ENCODE data around the gene NFKBIB.

Gene NFKBIB

DNA sequence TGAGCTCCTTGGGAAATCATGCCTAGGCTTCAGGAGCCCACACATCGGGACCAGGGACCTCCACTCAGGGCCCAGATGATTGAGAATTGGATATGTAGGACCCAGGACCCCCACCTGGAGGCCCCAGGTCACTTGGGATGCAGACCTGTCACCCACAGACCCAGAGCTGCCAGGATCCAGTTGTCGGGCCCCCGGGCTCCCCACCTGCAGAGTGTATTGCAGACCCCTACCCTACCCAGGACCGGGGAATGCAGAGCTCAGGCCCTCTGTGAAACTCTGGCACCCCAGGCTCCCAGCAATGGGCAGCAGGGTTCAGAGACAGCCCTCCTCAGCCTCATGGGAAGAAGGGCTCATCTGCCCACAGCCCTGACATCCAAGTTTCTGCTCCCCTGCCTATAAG is 5.9 kb downstream of the NFKBIB start:
- DNase-seq: no peak

DNA sequence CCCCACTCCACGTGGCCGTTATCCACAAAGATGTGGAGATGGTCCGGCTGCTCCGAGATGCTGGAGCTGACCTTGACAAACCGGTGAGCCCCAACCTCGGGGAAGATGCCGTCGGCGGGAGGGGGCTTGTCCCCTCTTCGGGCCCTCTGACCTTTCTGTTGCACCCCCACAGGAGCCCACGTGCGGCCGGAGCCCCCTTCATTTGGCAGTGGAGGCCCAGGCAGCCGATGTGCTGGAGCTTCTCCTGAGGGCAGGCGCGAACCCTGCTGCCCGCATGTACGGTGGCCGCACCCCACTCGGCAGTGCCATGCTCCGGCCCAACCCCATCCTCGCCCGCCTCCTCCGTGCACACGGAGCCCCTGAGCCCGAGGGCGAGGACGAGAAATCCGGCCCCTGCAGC is 7.5 kb downstream of the NFKBIB start:
- DNase-seq: no peak

DNA sequence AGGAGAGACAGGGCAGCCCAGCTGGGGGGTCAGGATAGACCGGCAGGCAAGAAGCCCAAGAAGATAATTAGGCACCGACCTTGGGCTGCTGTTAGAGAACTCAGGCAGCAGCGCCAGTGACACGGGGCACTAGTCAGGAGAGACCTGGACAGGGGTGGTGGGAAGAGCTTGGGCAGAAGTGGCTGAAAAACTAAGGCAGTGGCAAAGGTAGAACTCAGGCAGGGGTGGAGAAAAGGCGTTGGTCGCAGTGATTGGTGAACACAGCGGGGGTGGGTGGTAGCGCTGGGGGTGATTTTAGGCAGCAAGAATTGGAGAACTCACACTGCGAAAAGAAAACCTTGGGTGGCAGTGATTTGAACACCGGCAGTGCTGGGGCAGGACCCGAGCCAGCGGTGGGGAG is 7.9 kb downstream of the NFKBIB start:
- DNase-seq: no peak

DNA sequence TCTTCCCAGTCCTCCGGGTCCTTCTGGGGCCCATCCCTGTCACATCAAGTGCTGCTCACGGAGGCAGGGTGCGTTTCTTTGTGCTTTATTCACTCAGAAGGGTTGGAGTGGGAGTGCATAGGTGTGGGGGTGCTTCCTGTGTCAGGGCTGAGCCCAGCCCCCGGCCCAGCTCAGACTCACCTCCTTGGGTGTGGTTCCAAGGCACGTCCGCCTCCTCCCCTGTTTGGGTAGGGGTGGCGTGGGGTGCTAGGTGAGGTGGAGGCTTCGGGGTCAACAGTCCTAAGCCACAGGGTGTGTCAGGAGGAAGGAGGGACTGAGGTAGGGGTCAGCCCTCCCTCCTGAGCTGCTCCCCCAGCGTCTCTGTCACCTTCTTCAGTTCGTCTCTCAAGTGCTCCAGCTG is 9.1 kb downstream of the NFKBIB start:
- DNase-seq: no peak

DNA sequence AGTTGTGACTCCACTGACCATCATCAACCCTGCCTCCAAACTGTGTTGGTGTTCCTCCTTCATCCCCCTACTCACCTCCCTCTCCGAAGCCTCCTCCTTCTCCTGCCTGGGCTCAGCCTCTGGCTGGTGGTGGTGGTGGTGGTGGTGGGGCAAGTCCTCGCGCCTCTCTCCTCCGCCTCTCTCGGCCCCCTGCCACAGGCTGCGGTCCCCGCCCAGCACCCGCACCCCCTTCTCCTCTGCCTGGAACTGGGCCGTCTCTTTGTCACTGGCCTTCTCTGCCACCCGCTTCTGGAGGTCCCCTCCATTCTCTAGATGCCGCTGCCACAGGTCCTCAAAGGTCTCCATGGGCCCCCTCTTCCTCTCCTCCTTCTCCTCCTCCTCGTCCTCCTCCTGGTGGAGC is 10.7 kb downstream of the NFKBIB start:
- no peak for DNase-seq

DNA sequence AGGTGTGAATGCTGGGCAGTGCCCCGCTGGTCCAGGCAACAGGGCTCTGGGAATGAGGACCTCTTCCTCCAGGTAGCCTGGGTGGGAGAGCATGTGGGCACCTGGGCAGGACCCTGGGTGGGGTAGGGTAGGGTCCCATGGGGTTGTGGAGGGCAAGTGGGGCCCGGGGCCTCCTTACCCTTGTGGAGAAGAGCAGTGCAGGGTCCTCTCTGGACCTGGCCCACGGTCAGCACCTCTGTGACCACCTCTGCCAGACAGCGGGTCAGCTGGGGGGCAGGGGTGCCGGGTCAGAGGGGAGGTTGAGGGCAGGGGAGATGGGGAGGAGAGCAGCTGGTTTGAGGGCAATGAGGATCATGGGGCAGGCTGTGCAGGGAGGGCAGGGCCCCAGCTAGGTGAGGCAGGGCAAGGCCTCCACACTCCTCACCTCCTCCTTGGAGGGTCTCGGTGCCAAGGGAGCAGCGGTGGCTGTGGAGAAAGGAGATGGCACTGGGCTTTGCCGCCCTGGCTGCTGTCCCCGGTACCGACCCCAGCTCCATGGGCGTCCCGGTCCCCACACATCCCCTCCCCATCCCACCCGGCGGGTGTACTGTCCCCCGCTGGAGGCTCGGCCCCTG is 11.7 kb downstream of the NFKBIB start:
- DNase-seq: no peak

DNA sequence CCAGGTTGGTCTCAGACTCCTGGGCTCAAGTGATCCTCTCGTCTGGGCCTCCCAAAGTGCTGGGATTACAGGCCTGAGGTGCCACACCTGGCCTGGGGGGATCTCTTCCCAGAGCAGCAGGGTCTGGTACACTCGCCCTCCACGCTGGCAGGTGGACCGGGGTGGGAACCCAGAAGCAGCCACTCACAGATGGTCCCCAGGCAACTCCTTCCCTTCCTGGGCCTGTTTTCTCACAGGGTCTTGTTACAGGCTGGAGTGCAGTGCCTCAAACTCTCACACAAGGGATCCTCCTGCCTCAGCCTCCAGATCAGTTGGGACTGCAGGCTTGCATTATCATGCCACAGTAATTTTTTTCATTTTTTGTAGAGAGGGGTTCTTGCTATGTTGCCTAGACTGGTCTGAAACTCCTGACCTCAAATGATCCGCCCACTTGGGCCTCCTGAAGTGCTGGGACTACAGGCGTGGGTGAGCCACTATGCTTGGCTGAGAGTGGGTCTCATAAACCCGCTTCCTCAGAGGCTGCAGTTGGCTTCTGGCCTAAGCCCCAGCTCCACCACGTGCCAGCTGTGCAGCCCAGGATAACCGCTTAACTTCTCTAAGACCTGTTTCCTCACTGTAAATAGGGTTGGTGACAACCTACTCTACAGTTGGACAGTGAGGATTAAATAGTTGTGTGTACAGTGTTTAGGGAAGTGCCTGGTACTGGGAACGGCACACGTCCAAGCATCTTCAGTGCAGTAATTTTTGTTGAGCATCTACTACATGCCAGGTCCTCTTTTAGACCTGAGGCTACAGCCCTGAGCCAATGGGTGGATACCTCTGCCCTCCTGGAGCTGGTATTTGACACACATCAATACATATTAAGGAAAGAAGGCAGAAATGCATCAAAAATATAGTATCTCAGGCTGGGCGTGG is 13.1 kb downstream of the NFKBIB start:
- no peak for DNase-seq

DNA sequence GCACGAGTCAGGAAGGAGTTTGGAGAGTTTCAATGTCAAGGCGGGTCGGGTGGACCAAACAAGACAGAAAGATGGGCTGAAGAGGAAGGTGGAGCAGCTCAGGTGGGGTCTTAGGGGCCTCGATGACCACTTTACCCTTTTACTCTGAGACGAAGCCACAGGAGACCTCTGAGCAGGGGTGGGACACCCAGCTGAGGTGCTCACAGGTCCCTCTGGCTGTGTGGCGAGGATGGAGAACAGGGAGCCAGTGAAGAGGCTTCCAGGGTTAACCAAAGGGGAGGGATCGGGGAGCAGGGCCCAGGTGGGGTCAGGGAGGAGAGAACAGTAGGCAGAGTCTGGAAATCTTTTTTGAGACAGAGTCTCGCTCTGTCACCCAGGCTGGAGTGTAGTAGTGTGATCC is 14.2 kb downstream of the NFKBIB start:
- DNase-seq: no peak

DNA sequence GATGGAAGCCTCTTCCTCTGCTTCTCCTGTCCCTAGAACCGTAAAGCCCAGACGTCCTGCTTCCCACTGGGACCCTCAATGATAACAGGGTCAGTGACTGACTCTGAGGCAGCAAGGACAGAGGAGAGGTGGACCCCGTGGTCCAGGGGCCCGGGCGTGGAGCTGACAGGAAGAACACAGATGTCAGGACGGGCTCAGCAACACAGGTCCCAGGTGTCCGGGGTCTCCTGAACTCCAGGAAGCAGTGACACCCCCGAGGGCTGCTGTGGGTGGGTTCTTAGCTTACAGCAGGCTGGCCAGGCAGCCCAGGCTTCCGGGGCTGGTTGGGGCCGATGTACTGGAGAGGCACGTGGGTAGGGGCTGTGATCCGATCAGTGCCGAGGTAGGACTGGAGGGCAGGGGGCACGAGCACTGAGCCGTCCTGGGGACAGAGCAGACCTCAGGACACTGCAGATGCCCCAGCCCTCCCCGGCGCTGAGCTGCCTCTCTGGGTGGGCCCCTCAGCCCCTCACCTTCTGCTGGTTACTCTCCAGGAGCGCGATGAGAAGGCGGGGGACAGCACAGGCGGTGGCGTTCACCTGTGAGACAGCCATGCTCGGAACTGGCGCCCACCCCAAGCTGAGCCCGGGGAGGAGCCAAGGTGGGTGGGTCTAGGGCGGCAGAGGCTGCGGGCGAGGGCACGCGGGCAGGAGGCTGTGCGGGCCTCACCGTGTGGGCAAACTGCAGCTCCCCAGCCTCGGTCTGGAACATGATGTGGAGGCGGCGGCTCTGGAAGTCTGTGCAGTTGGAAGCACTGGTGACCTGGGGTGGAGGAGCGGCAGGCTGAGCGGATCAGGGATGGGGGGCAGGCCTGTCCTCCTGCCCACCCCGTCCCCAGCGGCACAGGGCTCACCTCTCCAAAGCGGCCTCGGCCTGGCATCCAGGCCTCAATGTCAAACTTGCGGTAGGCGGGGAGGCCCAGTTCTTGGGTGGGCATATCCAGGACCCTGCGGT is 15.9 kb downstream of the NFKBIB start:
- DNase-seq: no peak

DNA sequence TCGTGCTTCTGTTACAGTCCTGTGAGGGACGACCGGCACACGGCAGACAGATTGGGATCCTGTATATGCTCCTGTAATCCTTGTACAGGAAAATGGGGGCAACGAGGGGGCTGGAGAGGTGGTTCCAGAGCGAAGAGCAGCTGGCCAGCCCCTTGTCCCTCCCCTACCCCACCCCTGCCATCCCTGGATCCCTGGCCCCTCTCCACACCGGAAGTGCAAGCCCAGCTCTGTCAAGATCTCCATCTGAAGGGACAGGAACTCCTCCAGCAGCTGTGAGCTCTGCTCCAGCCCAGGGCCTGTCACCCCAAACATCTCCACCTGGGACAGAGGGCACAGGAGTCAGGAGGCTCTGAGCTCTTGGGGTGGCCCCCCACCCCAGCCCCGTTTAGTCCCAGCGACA is 17.7 kb downstream of the NFKBIB start:
- no peak for DNase-seq

DNA sequence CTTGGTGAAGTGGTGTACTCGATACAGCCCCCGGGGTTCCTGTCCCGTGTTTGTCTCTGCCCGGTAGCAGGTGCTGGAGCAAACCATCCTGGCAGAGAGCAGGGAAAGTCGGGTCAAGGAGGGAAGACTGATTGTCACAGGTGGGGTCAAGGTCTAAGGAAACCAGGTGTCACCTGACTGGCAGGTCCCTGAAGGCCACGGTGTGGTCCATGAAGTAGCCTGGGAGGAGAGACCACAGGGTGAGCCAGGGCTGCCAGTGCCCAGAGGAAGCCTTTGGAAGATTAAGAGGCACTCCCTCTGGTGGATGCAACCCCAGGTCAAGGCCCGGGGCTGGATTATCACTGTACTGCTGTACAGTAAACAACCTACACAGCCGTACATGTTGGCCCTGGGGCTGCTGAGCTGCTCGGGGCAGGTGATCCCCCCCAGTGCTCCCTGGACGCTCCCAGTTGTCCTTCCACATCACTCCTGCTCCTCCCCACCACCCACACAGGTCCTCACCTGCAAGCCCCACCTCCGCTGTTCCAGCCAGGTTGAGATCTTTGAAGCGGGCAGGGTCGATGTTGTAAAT is 18.2 kb downstream of the NFKBIB start:
- DNase-seq: no peak

DNA sequence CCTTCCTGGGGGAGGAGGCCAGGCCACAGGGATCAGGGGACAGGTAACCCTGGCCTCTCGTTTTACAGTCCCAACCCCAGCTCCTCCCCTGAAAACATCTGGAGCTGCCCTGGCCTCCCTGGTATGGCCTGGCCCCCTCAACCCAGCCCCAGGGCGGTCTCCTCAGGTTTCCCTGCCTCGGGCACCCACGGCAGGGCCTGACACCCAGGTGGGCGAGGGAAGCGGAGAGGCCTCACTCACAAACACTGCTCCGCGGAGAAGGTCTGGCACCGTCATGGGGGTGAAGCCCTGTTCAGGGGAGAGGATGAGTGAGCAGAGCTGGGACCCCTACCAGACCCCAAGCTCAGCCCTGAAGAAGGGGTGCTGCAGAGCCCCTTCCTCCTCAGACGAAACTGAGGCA is 18.8 kb downstream of the NFKBIB start:
- DNase-seq: no peak

DNA sequence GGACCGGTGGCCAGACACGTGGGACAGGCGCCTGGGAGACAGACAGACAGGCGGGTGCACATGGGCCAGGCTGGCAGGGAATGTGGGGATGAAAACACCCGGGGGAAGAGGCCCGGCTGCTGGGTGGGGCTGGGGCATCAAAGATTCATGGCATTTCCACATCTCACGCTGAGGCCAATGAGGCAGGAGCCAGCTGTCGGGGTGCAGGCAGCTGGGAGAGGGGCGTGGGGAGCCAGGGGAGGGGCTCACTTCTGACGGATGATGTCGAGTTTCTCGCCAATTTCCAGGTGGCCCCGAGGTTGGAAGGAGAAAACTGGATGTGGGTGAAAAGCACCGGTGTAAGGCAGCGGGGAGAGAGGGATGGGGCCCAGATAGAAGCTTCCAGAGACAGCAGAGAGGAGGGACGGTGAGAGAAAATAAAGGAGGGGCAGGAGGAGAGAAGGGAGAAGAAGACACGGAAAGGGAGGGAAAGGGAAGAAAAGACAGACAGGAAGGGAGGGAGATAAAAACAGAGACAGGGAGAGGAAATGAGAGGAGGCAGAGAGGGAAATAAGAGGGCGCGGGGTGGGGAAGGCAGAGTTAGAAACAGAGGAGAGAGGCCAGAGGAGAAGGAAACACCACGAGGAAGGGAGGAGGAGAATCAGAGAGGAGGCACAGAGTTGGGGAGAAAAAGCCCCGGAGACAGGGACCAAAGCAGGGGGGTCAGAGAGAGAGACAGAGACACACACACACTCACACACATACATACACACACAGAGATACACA is 20.2 kb downstream of the NFKBIB start:
- no peak for DNase-seq

DNA sequence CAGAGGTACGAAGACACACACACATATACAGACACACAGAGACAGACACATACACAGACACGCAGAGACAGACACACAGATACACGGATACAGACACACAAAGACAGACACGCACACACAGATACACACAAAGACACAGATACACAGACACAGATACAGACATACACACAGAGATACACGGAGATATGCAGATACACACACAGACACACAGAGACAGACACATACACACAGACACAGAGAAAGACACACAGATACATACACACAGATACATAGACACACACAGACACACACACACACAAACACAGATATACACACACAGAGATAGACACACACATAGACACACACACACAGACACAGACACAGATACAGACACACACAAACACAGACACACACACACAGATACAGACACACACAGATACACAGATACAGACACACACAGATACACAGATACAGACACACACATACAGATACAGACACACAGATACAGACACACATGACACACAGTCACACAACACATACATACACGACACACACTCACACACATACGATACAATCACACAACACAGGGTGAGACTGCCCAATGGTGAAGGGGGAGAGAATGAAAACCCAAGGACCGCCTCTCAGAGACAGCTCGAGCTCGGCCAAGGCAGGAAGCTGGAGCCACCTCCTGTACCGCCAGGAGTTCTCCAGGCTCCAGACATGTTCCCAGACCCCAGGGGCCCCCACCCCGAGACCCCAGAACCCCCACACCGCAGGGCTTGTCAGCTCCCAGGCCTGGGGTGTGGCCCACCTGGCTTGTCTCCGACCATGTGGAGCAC is 21.0 kb downstream of the NFKBIB start:
- no peak for DNase-seq

DNA sequence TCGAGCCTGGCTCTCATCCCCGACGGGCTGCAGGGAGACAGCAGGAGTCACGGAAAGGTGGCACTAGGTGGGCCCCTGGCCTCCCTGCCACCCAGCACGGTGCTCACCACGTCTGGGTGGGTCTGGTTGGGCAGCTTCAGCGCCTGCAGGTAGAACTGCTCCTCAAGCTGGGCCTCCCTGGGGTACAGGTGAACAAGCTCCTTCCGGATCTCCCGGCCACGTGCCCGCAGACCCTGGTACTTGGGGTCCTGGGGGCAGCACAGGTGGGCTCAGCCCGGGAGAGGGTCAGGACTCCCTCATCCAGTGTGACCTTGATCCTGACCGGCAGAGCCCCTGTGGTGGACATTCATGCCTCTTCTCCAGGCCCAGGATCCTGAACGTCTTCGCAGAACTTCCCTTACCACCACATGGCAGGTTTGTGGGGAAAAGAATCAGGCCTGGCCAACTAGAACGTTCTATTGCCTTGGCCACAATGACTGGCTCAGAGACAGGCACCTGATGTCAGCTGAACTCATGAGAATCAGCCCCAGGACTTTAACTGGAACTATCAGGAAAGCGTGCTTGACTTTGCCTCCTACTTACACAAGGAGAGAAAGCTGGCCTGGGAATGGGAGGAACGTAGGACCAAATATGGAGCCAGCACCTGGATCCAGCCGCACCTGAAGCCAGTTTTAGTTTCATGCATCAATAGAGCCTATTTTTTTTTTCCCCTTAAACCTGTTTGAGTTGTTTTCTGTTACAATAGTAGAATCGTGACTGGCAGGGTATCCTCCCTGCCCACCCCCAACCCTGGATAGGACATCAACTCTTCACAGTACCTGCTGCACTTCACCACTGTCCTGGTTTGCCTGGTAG is 21.9 kb downstream of the NFKBIB start:
- no peak for DNase-seq

DNA sequence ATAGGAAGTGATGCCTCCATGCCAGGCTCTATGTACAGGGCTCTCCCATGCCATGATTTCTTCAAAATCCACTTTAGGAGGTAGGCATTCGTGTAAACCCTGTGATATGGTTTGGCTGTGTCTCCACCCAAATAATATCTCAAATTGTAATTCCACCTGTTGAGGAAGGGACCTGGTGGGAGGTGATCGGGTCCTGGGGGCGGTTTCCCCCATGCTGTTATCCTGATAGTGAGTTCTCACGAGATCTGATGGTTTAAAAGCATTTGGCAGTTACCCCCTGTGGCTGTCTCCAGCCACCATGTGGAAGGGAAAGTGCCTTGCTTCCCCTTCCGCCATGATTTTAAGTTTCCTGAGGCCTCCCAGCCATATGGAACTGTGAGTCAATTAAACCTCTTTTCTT is 22.7 kb downstream of the NFKBIB start:
- no peak for DNase-seq

DNA sequence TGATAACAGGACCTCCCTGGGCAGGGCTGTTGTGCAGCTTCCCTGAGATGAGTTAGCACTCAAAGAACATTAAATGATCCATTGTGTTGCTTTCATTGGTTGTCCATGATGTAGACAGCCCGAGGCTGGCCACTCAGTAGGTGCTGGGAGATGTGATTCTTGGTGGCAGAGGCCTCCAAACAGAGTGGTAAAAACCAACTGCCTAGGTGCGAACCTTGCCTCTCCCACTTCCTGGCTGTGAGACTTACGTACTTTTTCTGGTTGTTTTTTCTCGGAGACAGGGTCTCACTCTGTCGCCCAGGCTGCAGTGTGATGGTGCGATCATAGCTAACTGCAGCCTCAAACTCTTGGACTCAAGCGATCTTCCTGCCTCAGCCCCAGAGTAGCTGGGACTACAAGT is 24.6 kb downstream of the NFKBIB start:
- DNase-seq: no peak

DNA sequence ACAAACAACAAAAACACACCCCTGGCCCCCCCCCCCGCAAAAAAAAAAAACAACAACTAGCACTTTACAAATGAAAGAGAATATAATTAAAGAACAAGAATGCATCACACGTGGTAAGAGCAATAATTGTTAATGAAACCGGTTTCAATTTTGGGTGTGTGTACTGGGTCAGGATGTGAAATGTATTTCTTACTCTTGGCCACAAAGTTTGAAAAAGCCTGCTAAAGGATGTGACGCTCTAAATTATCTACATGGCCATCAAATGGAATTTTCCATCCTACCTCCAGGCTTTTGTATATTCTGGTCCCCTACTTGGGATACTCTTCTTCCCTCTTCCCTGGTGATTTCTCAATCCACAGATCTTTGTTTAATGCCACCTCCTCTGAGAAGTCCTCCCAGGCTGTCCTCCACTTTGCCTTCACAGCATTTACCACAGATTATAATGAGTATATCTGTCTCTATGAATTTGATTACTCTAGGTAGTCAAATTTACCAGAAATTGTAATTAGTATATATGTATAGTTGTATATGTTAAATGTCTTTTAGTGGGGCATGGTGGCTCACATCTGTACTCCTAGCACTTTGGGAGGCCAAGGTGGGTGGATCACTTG is 28.7 kb downstream of the NFKBIB start:
- no peak for DNase-seq

DNA sequence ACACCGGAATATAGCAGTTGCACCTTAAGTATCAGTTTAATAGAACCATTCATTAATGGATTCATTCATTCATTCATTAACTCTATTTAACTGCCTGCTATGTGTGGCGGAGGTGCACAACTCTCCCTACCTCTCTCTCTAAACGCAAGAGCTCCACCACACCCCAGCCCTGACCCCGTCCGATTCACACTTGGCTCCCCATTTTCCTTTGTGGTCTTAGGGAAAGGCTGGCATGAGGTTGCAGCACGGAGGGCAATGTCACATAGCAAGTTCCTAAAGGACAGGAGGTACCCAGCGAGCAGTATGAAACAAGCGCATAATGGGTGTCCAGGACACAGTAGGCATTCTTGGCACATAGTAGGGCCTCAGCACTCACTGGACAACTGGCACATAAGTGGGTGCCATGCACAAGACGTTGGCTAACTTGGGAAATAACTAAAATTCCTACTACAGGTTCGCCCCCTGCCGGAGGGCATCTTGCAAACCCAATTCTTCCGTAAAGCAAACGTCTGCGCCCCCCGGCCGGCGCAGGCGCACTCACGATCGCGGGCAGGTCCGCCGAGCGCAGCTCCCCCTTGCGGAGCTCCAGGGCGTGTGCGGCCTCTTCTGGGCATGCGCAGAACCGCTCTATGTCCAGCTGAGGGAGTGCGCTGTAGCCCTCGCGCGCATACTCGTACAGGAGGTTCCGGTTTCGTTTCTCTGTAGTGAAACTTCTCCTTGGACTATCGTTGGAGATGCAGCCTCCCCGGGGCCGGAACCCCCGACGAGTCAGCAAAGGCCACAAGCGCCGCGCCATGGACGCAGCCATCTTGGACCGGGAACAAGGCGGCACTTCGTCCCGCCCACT is 30.4 kb downstream of the NFKBIB start, which contains the start of gene SARS2:
TSS of gene SARS2 (minus strand) at position 835 of the 847 bp plus-strand sequence. CDS start at position 808, 27 bp downstream.
- DNase-seq: peak; percentile 88

All from activated effector memory CD4-positive, alpha-beta T cell treated with Interleukin-2 at 50 U/mL for 16 hours (primary cell).